Stomach (tissue), 9 donors: ENCODE data around the gene PPM1K. TPM values are rescaled to one million over a fixed set of nuclear protein-coding genes. Genes with fewer than 3 reads are reported as not detected.
A peak's percentile ranks its signal among the peaks of the same experiment; 100 is the strongest.

Experiments
- DNase-seq, 2 donors: peaks; one replicate each; pipeline versions ENCODE4 v3.0.0 to v3.0.0-alpha.2; 2013 to 2019
- H3K27ac ChIP-seq, 5 donors: fragments of 200-600 bp in 4 of 5; sonication (generic) in 4 of 5; one replicate each; pipeline ENCODE4 v1.5.1; 2013 to 2019; ENCODE audit warnings: mild to moderate bottlenecking in 1 of 5, moderate library complexity in 1 of 5
- H3K27me3 ChIP-seq, 3 donors: fragments of 200-600 bp; sonication (generic); one replicate each; pipeline ENCODE4 v1.5.1; 2017 to 2019; ENCODE audit warnings: mixed run types in 1 of 3
- H3K36me3 ChIP-seq, 4 donors: fragments of 200-600 bp; sonication (generic); 1 replicate in 3 of 4; 2 replicates in 1 of 4; pipeline ENCODE4 v1.5.1; 2016 to 2019
- H3K4me1 ChIP-seq, 4 donors: fragments of 200-600 bp; sonication (generic); one replicate each; pipeline ENCODE4 v1.5.1; 2016 to 2019
- H3K4me3 ChIP-seq, 4 donors: fragments of 200-600 bp; sonication (generic) in 3 of 4; one replicate each; pipeline ENCODE4 v1.5.1; 2016 to 2019; ENCODE audit warnings: mild to moderate bottlenecking in 1 of 4
- H3K9me3 ChIP-seq, 4 donors: fragments of 200-600 bp; sonication (generic); one replicate each; pipeline ENCODE4 v1.5.1; 2016 to 2019
- EP300 ChIP-seq: sonication (generic); formaldehyde crosslinking; IDR thresholded peaks from one replicate; pipeline ENCODE4 v1.6.1; 2017; ENCODE audit warnings: antibody characterized with exemption
- POLR2A ChIP-seq, 4 donors: fragments of 450-650 bp; IDR thresholded peaks; one replicate each; pipeline ENCODE4 v1.6.1; 2016; ENCODE audit warnings: antibody characterized with exemption in 4 of 4, control low read depth in 2 of 4, mild to moderate bottlenecking in 1 of 4, moderate library complexity in 1 of 4
- POLR2AphosphoS5 ChIP-seq, 3 donors: sonication (generic); formaldehyde crosslinking; IDR thresholded peaks; one replicate each; pipeline ENCODE4 v1.6.1; 2016; ENCODE audit warnings: antibody characterized with exemption in 3 of 3
- WGBS, 5 donors: extraction: QIAGEN DNeasy Blood & Tissue Kit in 3 of 5; methylation state at CpG; one replicate each; pipeline versions ENCODE4 v1.1.5 to v1.1.7; 2013 to 2018; 5-methylcytosine and 5-hydroxymethylcytosine counted together
- intact Hi-C: fragments of 100-400 bp; cut with DNase I; formaldehyde crosslinking; loops from one replicate; pipeline ENCODE4 v1.15.1; 2023; ENCODE audit warnings: low total_unique reads
- polyA plus RNA-seq, 3 donors: library from polyadenylated mRNA; stranded (reverse); fragments of 200-250 nt; gene quantifications; one replicate each; pipeline ENCODE4 v1.2.3, GENCODE V29; 2013
- total RNA-seq, 5 donors: library from RNA; depleted of rRNA; stranded (reverse); fragments of >200 nt; gene quantifications; one replicate each; pipeline versions ENCODE4 v1.1.0 to v1.2.3, GENCODE V29; 2014 to 2016
- TF ChIP-seq, protein P1 (sequence below), 7 experiments: fragments of 450-650 bp in 4 of 7; fragments of 200-600 bp in 3 of 7; sonication (generic) in 3 of 7; IDR thresholded peaks; one replicate each; pipeline ENCODE4 v1.5.1; 2016 to 2019; ENCODE audit warnings: antibody characterized with exemption in 7 of 7, control low read depth in 2 of 7, mild to moderate bottlenecking in 1 of 7
- donor health status: healthy with polysubstance abuse.
- donor health status: Bipolar disorder and iron deficiency.
- donor health status: healthy.

The PPM1K gene
- total and polyA plus RNA-seq, 8 donors = 3.6 to 81.7 (median 20.4) TPM

DNA sequence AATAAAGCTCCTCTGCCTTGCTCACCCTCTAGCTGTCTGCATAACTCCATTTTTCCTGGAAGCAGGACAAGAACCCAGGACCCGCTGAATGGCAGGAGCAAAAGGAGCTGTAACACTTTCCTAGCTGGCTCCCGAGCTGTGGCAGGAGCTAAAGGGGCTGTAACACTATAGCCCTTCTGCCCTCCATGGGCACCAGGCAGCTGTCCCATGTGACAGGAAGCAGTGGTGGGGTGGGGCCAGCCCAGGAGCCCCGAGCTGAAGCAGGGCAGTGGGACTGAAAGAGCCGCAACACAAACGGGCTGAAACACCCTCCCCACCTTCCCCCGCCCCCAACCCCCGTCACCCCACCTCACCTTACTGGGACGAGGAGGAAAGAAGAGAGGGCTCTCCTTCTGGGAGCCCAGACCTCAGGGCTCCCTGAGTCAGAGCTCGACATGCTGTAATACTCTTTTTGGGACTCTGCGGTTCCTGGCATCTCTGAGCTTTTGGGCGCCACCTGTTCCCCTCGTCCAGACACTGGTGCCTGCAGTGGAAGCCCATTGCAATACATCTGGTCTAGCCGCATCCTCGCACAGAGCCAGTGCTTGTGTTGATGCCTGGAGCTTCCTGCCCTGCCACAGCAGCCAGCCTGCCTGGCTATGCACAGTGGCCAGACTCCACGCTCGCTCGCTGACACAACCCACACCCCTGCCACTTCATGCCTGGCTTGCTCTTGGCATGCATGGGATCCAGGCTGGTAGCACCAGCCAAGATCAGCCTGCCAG is 39.4 kb downstream of the PPM1K start:
- DNase-seq = no peak
- no peak overlapping the region for H3K4me3 ChIP-seq
- TF ChIP-seq, protein P1, sequence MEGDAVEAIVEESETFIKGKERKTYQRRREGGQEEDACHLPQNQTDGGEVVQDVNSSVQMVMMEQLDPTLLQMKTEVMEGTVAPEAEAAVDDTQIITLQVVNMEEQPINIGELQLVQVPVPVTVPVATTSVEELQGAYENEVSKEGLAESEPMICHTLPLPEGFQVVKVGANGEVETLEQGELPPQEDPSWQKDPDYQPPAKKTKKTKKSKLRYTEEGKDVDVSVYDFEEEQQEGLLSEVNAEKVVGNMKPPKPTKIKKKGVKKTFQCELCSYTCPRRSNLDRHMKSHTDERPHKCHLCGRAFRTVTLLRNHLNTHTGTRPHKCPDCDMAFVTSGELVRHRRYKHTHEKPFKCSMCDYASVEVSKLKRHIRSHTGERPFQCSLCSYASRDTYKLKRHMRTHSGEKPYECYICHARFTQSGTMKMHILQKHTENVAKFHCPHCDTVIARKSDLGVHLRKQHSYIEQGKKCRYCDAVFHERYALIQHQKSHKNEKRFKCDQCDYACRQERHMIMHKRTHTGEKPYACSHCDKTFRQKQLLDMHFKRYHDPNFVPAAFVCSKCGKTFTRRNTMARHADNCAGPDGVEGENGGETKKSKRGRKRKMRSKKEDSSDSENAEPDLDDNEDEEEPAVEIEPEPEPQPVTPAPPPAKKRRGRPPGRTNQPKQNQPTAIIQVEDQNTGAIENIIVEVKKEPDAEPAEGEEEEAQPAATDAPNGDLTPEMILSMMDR (IDR thresholded peaks at IDR 0.05) = no peak
- TF ChIP-seq POLR2AphosphoS5 (IDR thresholded peaks at IDR 0.05) (no peak), POLR2A (IDR thresholded peaks at IDR 0.05) (no peak), EP300 (no peak)
- H3K9me3 ChIP-seq = no peaks in the 10 kb centered on the region
- intact Hi-C loops = no loop called here
- H3K4me1 ChIP-seq = no peaks in the 10 kb centered on the region
- 67 to 83% (median 78%) methylated on average over 15 to 17 of the region's 17 CpGs for WGBS, 5 donors
- no peaks in the 10 kb centered on the region for H3K36me3 ChIP-seq
- no peak overlapping the region for H3K27ac ChIP-seq
- H3K27me3 ChIP-seq = no peaks in the 10 kb centered on the region

- H3K27ac ChIP-seq = no peak overlapping the region
- intact Hi-C loops = no loop called here
- no peak for DNase-seq
- no peaks in the 10 kb centered on the region for H3K36me3 ChIP-seq
- H3K9me3 ChIP-seq = no peaks in the 10 kb centered on the region
- WGBS, 5 donors = 87 to 97% (median 91%) methylated on average over 5 to 13 of the region's 13 CpGs
- no peak for TF ChIP-seq POLR2A (IDR thresholded peaks at IDR 0.05)
- TF ChIP-seq, protein P1 (IDR thresholded peaks at IDR 0.05) = no peak
- no peak for TF ChIP-seq POLR2AphosphoS5 (IDR thresholded peaks at IDR 0.05)
- TF ChIP-seq EP300 = no peak
- no peaks in the 10 kb centered on the region for H3K4me1 ChIP-seq
- no peak overlapping the region for H3K4me3 ChIP-seq
- H3K27me3 ChIP-seq = no peaks in the 10 kb centered on the region
Measured at GRCh38 chr4:88244056-88244455, 40.3 kb downstream of the PPM1K start.

DNA sequence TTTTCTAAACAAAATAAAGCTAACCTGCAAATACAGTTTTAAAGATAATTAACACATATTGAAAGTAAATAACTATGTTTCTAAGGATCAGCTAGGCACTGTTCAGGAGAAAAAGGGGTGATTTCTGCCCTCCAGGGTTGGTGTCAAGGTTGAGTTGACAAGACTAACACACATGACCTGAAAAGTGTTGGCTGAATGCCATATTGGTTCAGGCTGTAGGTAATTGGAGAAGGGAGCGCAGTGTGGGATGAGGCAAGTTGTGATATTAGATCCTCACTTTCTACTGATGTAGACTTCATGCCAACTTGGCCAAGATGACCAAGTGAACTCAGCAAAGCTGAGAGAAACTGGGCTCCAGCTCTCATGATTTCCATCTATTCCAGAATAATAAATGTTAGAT is 42.2 kb downstream of the PPM1K start:
- WGBS, 5 donors = 72 to 90% (median 75%) methylated on average over 1 of the region's 1 CpG
- peak in 1 of 2 donors; percentile 32 for DNase-seq
- no peak for TF ChIP-seq POLR2AphosphoS5 (IDR thresholded peaks at IDR 0.05)
- TF ChIP-seq, protein P1 (IDR thresholded peaks at IDR 0.05) = no peak
- TF ChIP-seq EP300 = no peak
- no peak for TF ChIP-seq POLR2A (IDR thresholded peaks at IDR 0.05)

DNA sequence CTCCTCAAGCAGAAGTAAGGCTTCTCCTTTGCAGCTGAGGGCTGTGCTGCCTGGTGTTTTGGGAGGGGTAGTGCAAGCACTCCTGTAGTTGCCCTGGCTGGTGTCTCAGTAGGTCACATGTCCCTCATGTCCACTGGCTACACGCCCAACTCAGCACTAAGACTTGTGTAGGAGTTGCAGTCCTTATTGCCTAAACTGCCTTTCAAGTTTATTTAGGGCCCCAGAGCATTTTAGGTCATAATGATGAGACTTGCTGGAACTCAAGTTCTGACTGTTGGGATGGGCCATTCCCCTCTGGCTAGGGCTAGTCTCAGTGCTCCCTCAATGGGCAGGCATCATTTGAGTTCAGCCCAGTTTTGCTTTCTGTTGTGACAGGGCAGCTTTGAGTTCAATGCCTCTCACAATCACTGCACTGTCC is 44.1 kb downstream of the PPM1K start:
- intact Hi-C loops = no loop called here
- H3K4me3 ChIP-seq = no peak overlapping the region
- TF ChIP-seq, protein P1 (IDR thresholded peaks at IDR 0.05) = no peak
- TF ChIP-seq POLR2A (IDR thresholded peaks at IDR 0.05) (no peak), EP300 (no peak), POLR2AphosphoS5 (IDR thresholded peaks at IDR 0.05) (no peak)
- H3K36me3 ChIP-seq = no peaks in the 10 kb centered on the region
- H3K9me3 ChIP-seq = no peaks in the 10 kb centered on the region
- no peaks in the 10 kb centered on the region for H3K27me3 ChIP-seq
- WGBS, 5 donors = 33 to 100% (median 82%) methylated on average over 1 of the region's 1 CpG
- no peak overlapping the region for H3K27ac ChIP-seq
- DNase-seq = no peak
- H3K4me1 ChIP-seq = no peaks in the 10 kb centered on the region

More for the DNA sequence above, 42.2 kb downstream of the PPM1K start:
- intact Hi-C loops = no loop called here
- H3K9me3 ChIP-seq = no peaks in the 10 kb centered on the region
- no peak overlapping the region for H3K4me3 ChIP-seq
- H3K4me1 ChIP-seq = no peaks in the 10 kb centered on the region
- H3K27ac ChIP-seq = no peak overlapping the region
- no peaks in the 10 kb centered on the region for H3K27me3 ChIP-seq
- H3K36me3 ChIP-seq = no peaks in the 10 kb centered on the region
